GM18951 (cell line): ENCODE measurements around the gene TPP1.
A peak's percentile ranks its signal among the peaks of the same experiment; 100 is the strongest.

Experiments used
- POLR2A ChIP-seq: IDR thresholded peaks from 4 replicates; pipeline ENCODE4 v1.6.1; 2011; ENCODE audit warnings: mild to moderate bottlenecking; ENCODE audit not compliant: insufficient read length, insufficient read depth; ENCODE audit errors: extremely low read depth
- in situ Hi-C: fragments of 300-500 bp; cut with MboI; formaldehyde crosslinking; loops from one replicate; pipeline ENCODE4 v1.12.0; 2022; ENCODE audit warnings: low sequenced_read_pairs, mixed read lengths, inconsistent platforms; ENCODE audit not compliant: unreplicated experiment

Gene TPP1

DNA sequence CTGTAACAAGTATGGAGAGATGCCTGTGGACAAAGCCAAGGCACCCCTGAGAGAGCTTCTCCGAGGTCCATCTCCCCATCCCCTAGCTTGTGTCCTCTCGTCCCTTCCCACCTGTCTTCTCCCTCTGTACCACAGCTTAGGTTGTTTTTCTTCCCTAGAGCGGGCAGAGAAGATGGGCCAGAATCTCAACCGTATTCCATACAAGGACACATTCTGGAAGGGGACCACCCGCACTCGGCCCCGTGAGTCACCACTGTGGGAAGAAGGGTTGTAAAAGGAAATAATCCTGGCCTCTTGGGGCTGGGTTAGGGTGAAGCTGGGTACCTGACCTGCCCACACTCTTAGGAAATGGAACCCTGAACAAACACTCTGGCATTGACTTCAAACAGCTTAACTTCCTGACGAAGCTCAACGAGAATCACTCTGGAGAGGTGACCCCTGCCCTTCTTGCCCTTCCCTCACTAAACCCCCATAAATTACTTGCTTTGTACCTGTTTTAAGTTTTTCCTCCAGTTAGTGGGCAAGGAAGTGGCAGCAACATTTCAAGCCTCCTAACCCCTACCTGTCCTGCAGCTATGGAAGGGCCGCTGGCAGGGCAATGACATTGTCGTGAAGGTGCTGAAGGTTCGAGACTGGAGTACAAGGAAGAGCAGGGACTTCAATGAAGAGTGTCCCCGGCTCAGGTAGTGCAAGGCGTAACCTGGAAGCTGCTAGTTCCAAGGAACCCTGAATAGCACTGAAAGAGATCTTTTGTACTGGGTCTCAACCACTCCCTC, 10.3 kb downstream of the TPP1 start:
- in situ Hi-C loops: no loop called here
- no peak for TF ChIP-seq POLR2A

DNA sequence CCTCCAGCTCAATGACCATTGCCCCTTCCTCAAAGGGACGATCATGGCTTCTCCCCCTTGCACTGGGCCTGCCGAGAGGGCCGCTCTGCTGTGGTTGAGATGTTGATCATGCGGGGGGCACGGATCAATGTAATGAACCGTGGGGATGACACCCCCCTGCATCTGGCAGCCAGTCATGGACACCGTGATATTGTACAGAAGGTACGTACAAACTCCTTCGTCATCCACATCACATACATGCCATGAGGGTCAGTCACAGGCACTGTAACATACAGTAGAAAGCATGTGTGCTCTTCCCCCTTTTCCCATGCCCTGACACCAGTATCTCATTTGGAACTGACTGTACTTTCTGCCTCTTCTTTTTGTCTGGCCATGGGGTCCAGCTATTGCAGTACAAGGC, 11.2 kb downstream of the TPP1 start:
- no peak for TF ChIP-seq POLR2A
- in situ Hi-C loops: no loop called here

DNA sequence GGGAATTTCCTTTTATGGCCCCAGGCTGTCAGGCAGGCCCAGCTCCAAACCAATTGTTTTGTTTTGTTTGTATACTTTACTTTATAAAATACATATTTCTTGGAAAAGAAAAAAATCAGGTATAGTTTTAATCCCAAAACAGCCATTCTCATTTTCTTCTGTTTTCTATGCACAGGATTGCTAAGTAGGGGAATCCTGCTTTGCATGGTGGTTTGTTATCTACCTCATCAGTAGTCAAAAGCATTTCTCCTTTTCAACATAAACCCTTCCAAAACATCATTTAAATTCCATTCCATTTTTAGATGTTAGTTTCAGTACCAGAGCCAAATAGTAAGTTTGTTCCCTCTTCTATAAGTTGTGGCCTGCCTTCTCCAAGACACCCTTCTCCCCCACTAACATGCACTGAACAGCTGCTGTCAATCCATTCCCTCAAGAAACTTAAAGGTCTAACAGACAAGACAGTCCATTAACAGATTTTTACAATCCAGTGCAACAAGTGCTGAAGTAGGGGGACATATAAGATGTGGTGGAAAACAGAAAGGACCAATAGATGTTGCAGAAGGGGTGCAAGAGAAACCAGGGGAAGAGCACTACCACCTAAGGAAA, 11.9 kb downstream of the TPP1 start:
- no peak for TF ChIP-seq POLR2A
- in situ Hi-C loops: no loop called here

DNA sequence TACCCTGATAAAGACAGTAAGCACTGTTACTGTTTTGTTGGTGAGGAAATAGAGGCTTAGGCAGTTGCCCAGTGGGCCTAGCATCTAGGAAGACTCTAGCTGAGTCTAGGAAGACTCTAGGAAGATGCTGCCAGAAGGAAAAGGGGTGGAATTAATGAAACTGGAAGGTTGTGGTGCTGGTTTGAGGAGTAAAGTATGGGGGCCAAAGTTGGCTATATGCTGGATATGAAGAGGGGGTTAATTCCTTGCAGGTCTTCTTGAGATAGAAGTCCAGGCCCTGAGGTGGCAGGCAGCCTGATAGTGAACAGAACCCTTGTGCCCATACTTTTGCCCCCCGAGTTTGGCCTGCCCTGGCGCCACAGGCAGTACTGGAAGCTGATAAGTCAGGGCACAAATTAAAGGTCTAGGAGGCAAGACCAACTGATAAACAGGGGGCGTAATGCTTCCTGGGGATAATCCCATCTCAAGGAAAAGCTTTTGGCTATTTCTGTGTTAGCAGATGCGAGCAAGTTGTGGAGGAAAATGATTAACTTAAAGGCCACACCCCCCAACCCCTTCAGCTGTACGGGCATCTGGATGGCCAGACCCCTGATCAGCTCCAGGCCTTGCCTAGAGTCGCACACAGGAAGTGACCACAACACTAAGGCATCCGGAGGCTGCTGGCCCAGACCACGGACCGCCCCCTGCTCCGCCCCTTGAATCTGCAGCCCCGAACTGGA, 12.6 kb downstream of the TPP1 start:
- in situ Hi-C loops: no loop called here
- peak; percentile 41 for TF ChIP-seq POLR2A

DNA sequence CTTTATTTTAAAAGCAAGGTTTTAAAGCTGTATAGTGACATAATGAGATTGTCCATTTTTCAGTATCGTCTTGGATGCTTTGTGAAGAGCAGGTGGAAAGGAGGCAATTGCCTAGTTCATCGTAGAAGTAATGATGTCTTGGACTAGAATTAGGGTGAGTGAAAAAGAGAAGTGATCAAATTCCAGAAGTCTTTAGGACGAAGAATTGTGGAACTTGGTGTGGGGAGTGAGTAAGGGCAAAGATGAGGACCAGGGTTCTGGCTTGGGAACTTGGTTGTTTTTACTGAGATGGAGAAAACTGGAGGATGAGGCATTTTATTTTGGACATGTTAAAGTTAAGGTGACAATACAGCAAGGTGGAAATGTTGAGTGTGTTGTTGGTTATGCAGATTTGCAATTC, 14.4 kb downstream of the TPP1 start:
- in situ Hi-C loops: loop anchor here (5.0 kb wide), 1 partner anchor 73 kb away; no protein-coding TSS in a partner anchor
- TF ChIP-seq POLR2A: no peak

DNA sequence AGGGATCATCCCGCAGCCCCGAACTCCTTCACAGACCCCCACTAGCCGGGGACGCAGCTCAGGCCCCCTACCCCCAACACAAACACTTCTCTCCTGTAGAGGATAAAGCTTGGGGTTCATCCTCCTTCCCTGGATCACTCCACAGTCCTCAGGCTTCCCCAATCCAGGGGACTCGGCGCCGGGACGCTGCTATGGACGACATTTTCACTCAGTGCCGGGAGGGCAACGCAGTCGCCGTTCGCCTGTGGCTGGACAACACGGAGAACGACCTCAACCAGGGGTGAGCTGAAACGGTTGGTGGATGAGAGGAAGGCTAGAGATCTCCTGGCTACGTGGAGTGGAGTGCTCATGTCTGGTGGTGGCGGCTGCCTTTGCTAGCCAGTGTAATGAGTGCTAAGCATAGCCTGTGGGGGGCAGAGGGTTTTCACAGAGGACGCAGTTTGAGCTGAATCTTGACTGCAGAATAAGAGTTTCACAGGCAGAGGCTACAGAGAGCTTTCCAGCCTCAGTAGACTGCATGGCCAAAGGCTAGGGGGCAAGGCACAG, 15.1 kb downstream of the TPP1 start:
- in situ Hi-C loops: loop anchor here (5.0 kb wide), 1 partner anchor 73 kb away; no protein-coding TSS in a partner anchor
- TF ChIP-seq POLR2A: no peak

DNA sequence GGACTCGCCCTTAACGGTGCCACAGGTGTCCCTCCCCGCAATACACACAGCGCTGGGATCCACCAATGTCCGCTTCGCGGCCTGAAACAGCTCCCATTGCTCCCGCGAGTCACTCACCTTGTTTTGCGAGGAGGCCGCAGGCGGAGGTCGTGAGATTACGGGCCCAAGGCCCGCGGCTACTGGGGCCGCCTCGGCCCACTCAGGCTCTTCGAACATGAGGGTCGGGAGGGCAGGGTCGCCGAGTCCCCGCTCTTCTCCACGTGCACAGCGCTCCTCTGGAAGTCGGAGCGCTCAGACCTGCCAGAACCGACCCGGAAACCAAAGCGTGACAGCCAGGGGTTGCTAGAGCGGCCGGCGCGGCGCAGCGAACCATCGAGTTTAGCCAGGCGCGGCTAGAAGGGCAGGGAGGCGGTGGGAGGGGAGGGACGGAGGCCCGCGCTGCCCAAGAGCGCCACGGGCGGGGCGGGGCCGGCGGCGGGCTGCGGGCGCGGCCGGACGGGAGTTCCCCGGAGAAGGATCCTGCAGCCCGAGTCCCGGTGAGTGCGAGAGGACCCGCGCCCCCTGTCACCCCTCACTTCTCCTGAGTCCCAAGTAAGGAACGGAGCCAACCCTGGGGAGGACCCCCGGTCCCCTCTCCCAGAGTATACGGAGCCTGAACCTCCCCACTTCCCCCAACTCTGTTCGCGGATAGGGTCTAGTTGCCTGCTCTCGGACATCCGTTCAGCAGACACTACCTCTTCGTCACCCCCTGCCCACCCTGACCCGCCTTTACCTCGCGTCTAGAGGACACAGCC, 15.7 kb downstream of the TPP1 start, which contains the start of the genes ILK and RRP8:
TSS of gene ILK (plus strand) at position 488 of the 794 bp plus-strand sequence. CDS start 498 bp downstream, outside the sequence.
TSS of gene RRP8 (minus strand) at position 330 of the 794 bp plus-strand sequence. CDS start at position 216, 114 bp downstream.
- TF ChIP-seq POLR2A: peak; percentile 77
- in situ Hi-C loops: loop anchor here (5.0 kb wide), 1 partner anchor 74 kb away; no protein-coding TSS in a partner anchor

DNA sequence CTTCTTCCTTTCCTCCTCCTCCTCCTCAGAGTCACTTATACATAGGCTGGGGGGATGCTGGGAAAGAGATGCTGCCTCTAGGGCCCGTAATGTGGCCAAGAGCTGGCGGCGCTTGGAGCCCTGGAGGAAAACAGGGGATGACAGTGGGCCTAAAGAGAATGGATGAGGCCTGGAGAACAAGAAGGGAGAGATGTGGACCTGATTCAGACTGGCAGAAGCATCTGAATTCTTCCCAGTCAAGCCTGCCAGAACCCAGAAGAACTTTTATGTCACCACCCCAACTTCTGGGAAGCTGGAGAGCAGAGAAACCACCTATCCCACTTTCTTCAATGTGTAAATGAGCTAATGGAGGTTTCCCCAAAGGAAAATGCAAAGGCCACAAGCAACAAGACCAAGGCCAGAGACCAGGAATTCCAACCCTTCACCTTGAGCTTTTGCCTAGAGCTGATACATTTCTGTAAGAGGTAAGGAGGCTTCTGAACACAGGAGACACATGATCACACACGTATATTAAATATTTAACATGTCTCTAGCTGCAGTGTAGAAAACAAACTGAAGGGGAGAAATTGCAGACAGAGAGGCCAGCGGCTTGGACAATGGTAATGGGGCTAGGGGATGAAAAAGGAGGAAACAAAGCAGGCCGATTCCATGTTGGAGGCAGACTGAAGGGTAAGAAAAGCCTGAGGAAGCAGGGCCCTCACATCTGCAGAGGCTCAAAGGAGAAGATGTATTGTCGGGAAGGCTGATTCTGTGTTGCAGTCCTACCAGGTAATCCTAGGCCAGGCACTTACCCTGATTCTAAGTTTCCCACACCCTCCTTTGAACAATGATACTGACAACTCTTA, 16.9 kb downstream of the TPP1 start:
- in situ Hi-C loops: loop anchor here (5.0 kb wide), 1 partner anchor 75 kb away; no protein-coding TSS in a partner anchor
- TF ChIP-seq POLR2A: no peak

DNA sequence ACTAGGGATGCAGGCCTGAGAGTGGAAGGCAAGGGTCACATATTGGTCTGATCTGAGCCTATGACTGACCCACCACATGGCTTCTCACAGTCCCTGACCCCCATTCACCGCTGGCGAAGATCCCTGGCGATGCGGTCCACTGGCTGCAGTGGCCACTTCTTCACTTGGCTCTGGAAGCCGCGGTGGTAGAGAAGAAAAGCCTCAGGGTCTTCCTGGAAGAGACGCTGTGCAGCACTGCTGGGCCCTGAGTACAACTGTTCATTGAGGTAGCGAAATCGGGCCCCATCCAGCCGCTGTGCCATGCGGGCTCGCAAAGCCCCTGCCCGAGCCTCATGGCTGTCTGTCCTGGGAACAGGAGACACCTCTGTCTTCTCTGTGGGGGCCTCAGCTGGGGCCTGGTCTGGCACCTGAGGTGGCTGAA, 18.2 kb downstream of the TPP1 start:
- in situ Hi-C loops: loop anchor here (5.0 kb wide), 1 partner anchor 76 kb away; no protein-coding TSS in a partner anchor
- no peak for TF ChIP-seq POLR2A

DNA sequence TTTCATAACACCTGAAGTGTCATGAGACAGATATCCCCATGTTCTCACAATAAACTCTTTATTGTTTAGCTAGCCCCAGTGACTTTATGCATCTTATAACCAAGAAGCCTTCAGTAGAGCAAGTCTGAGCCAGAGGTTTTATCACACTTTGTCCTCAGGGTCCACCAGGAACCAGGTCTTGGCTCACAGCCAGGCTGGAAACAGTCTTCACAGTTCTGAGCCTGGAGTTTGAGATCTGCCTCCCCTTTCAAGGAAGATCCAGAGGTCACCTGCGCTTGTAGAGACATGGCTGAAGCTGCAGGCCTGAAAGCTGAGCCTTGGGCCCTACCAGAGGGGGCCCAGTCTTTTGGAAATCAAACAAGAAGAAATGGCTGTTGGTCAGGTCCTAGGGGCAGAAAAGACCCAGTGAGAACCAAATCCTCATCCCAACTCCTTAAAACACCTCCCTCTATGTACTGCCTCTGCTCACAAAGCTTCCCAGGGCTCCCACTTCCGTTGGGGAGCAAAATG, 19.3 kb downstream of the TPP1 start:
- no peak for TF ChIP-seq POLR2A
- in situ Hi-C loops: loop anchor here (5.0 kb wide), 1 partner anchor 77 kb away; no protein-coding TSS in a partner anchor

DNA sequence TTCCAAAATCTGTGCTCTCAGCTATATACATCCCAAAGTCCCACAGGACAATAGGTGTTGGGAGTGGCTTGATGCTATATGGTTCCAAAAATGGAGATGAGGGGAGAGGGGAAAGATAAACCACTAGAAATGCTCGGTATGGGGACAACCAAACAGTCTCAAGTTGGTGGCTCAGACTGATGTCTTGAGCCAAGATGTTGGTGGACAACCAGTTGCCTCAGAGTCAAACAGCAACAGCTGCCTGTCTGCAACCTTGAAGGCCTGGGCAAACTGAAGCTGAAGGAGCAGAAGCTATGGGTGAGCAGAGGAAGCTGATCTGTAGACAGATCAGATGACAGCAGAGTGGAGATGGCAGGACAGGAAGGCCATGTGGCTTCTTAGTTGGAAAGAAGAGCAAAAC, 19.8 kb downstream of the TPP1 start:
- TF ChIP-seq POLR2A: no peak
- in situ Hi-C loops: no loop called here
